ENCODE measurements around the gene ATP8B1. TPM values are rescaled to one million over a fixed set of nuclear protein-coding genes. Genes with fewer than 3 reads are reported as not detected.

The ATP8B1 gene
- total RNA-seq, 1 donor from 2014 or later: 66.7 TPM

- Mint-ChIP-seq H3K9me3 (ENCODE audit: unreplicated experiment) (no peaks in the 10 kb centered on the region), H3K4me3 (ENCODE audit: unreplicated experiment) (no peak overlapping the region), H3K4me1 (ENCODE audit: unreplicated experiment) (peaks cover 13% of the 10 kb centered on the region), H3K36me3 (ENCODE audit: low read depth, unreplicated experiment) (peaks cover 22% of the 10 kb centered on the region), H3K27me3 (ENCODE audit: unreplicated experiment) (peaks cover 6% of the 10 kb centered on the region), H3K27ac (ENCODE audit: unreplicated experiment) (no peak overlapping the region)
- no peak for DNase-seq (ENCODE audit: low spot score)
- TF ChIP-seq CTCF (IDR thresholded peaks at IDR 0.05; ENCODE audit: unreplicated experiment): no peak
Measured at GRCh38 chr18:57715671-57716070, 87.4 kb downstream of the ATP8B1 start.

GRCh38 chr18:57715073-57715472 is 88.0 kb downstream of the ATP8B1 start:
- Mint-ChIP-seq H3K9me3 (ENCODE audit: unreplicated experiment) (no peaks in the 10 kb centered on the region), H3K4me3 (ENCODE audit: unreplicated experiment) (no peak overlapping the region), H3K27me3 (ENCODE audit: unreplicated experiment) (peaks cover 6% of the 10 kb centered on the region), H3K36me3 (ENCODE audit: low read depth, unreplicated experiment) (peaks cover 26% of the 10 kb centered on the region), H3K4me1 (ENCODE audit: unreplicated experiment) (peaks cover 13% of the 10 kb centered on the region), H3K27ac (ENCODE audit: unreplicated experiment) (no peak overlapping the region)
- no peak for DNase-seq (ENCODE audit: low spot score)
- no peak for TF ChIP-seq CTCF (IDR thresholded peaks at IDR 0.05; ENCODE audit: unreplicated experiment)

GRCh38 chr18:57710226-57710625 is 92.9 kb downstream of the ATP8B1 start:
- no peak for DNase-seq (ENCODE audit: low spot score)
- peaks cover 4% of the 10 kb centered on the region for H3K27me3 Mint-ChIP-seq (ENCODE audit: unreplicated experiment)
- H3K4me3 Mint-ChIP-seq (ENCODE audit: unreplicated experiment): no peak overlapping the region
- H3K4me1 Mint-ChIP-seq (ENCODE audit: unreplicated experiment): peaks cover 10% of the 10 kb centered on the region
- no peak overlapping the region for H3K27ac Mint-ChIP-seq (ENCODE audit: unreplicated experiment)
- no peak for TF ChIP-seq CTCF (IDR thresholded peaks at IDR 0.05; ENCODE audit: unreplicated experiment)
- no peaks in the 10 kb centered on the region for H3K9me3 Mint-ChIP-seq (ENCODE audit: unreplicated experiment)
- H3K36me3 Mint-ChIP-seq (ENCODE audit: low read depth, unreplicated experiment): peaks cover 30% of the 10 kb centered on the region

- H3K27me3 Mint-ChIP-seq (ENCODE audit: unreplicated experiment): peaks cover 4% of the 10 kb centered on the region
- no peak overlapping the region for H3K4me3 Mint-ChIP-seq (ENCODE audit: unreplicated experiment)
- no peak for DNase-seq (ENCODE audit: low spot score)
- H3K9me3 Mint-ChIP-seq (ENCODE audit: unreplicated experiment): no peaks in the 10 kb centered on the region
- H3K4me1 Mint-ChIP-seq (ENCODE audit: unreplicated experiment): peaks cover 5% of the 10 kb centered on the region
- H3K36me3 Mint-ChIP-seq (ENCODE audit: low read depth, unreplicated experiment): peaks cover 24% of the 10 kb centered on the region
- H3K27ac Mint-ChIP-seq (ENCODE audit: unreplicated experiment): no peak overlapping the region
- TF ChIP-seq CTCF (IDR thresholded peaks at IDR 0.05; ENCODE audit: unreplicated experiment): no peak
Measured at GRCh38 chr18:57709335-57709734, 93.8 kb downstream of the ATP8B1 start.

- peaks cover 5% of the 10 kb centered on the region for H3K4me1 Mint-ChIP-seq (ENCODE audit: unreplicated experiment)
- no peak overlapping the region for H3K27ac Mint-ChIP-seq (ENCODE audit: unreplicated experiment)
- TF ChIP-seq CTCF (IDR thresholded peaks at IDR 0.05; ENCODE audit: unreplicated experiment): no peak
- H3K9me3 Mint-ChIP-seq (ENCODE audit: unreplicated experiment): no peaks in the 10 kb centered on the region
- DNase-seq (ENCODE audit: low spot score): no peak
- H3K4me3 Mint-ChIP-seq (ENCODE audit: unreplicated experiment): no peak overlapping the region
- H3K36me3 Mint-ChIP-seq (ENCODE audit: low read depth, unreplicated experiment): peaks cover 24% of the 10 kb centered on the region
- peaks cover 2% of the 10 kb centered on the region for H3K27me3 Mint-ChIP-seq (ENCODE audit: unreplicated experiment)
Measured at GRCh38 chr18:57708288-57708687, 94.8 kb downstream of the ATP8B1 start.
